ENCODE data around the gene FAT1.

- TF ChIP-seq TAF1 (IDR thresholded peaks at IDR 0.05; ENCODE audit: borderline replicate concordance, low read depth, low read length), result no peak
- no peak for TF ChIP-seq POLR2AphosphoS5 (IDR thresholded peaks at IDR 0.05; ENCODE audit: low read depth, low read length)
Observed at GRCh38 chr4:186607490-186607889, 116.2 kb downstream of the FAT1 start.
